Measurements from ENCODE around the gene LDLRAD2. TPM values are rescaled to one million over a fixed set of nuclear protein-coding genes. Genes with fewer than 3 reads are reported as not detected.
"Not testable (repeated sequence)": the region's sequence is repeated elsewhere in the genome, so short reads cannot be mapped to it uniquely, and the experiment has no call there.

The LDLRAD2 gene, protein sequence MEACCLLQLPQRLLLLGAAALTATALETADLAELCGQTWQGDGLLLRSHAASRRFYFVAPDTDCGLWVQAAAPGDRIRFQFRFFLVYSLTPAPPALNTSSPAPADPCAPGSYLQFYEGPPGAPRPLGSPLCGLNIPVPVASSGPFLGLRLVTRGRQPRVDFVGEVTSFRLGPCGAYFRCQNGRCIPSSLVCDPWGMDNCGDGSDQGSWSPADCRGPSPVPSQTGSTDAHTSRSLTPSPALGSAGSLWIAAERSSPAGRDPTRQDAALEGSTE
- 0.69 TPM for polyA plus RNA-seq

GRCh38 chr1:21811875-21812305, at the start of gene LDLRAD2:
Gene LDLRAD2 (plus strand): TSS chr1:21812265. CDS start chr1:21812452, 187 bp downstream.
- Mint-ChIP-seq H3K36me3 (no peaks in the 10 kb centered on the region), H3K27ac (peak within 1 kb of the TSS in 1 of 3 donors; percentile 23), H3K4me3 (peak within 1 kb of the TSS in 2 of 4 donors; percentile 53 to 67), H3K27me3 (peaks cover 7% of the 10 kb centered on the region), H3K4me1 (peaks cover 4 to 9% (median 4%) of the 10 kb centered on the region in 3 donors), H3K9me3 (no peaks in the 10 kb centered on the region)

GRCh38 chr1:21763236-21763635, 48.8 kb upstream of the LDLRAD2 start:
- Mint-ChIP-seq H3K36me3 (peaks cover 1% of the 10 kb centered on the region), H3K27me3 (no peaks in the 10 kb centered on the region), H3K4me1 (peaks cover 51 to 55% (median 52%) of the 10 kb centered on the region in 3 donors), H3K9me3 (no peaks in the 10 kb centered on the region), H3K4me3 (peak overlapping the region in 2 of 4 donors; percentile 74 to 87), H3K27ac (peak overlapping the region; percentile 7 to 84 (median 81))

- peaks cover 53 to 58% (median 57%) of the 10 kb centered on the region in 3 donors for H3K4me1 Mint-ChIP-seq
- peaks cover 5% of the 10 kb centered on the region for H3K36me3 Mint-ChIP-seq
- no peaks in the 10 kb centered on the region for H3K27me3 Mint-ChIP-seq
- H3K27ac Mint-ChIP-seq = peak overlapping the region; percentile 57 to 84 (median 81)
- H3K9me3 Mint-ChIP-seq = no peaks in the 10 kb centered on the region
- H3K4me3 Mint-ChIP-seq = peak overlapping the region in 2 of 4 donors; percentile 67 to 87
These were observed 48.2 kb upstream of the LDLRAD2 start for GRCh38 chr1:21763694-21764419.

DNA sequence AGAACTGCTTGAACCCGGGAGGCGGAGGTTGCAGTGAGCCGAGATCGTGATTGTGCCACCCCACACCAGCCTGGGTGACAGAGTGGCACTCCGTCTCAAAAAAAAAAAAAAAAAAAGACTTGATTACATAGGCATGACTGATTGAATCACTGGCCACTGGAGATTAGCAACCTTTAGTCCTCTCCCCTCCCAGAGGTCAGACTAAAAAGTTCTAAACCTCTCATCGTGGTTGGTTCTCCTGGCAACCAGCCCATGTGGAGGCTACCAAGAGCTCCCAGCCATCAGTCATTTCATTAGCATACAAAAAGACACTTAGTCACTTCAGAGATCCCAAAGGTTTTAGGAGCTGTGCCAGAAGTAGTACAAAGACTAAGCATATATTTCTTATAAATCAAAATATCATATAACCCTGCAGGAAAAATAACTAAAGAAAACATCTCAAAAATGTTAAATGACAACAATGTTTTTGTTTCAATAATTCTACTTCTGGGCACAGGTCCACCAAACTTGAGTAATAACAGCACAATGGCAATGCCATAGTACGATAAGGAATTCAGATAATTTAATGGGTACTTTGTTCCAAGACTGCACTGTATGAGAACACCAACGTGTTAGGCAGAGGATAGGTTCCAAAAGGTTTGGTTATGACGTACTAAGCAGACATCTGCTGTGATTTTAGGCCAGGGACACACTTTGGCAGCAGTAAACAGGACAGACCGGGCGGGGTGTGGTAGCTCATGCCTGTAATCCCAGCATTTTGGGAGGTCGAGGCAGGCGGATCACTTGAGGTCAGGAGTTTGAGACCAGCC, 47.2 kb upstream of the LDLRAD2 start:
- no peaks in the 10 kb centered on the region for H3K27me3 Mint-ChIP-seq
- H3K4me1 Mint-ChIP-seq = peaks cover 50 to 57% (median 57%) of the 10 kb centered on the region in 3 donors
- H3K9me3 Mint-ChIP-seq = no peaks in the 10 kb centered on the region
- no peak overlapping the region for H3K27ac Mint-ChIP-seq
- peak overlapping the region in 1 of 4 donors; percentile 87 for H3K4me3 Mint-ChIP-seq
- peaks cover 8% of the 10 kb centered on the region for H3K36me3 Mint-ChIP-seq

GRCh38 chr1:21766210-21766609, 45.9 kb upstream of the LDLRAD2 start:
- Mint-ChIP-seq H3K9me3 (no peaks in the 10 kb centered on the region), H3K4me1 (peaks cover 48 to 59% (median 52%) of the 10 kb centered on the region in 3 donors), H3K27ac (peak overlapping the region in 2 of 3 donors; percentile 12 to 53), H3K27me3 (no peaks in the 10 kb centered on the region), H3K36me3 (peaks cover 8% of the 10 kb centered on the region), H3K4me3 (no peak overlapping the region)

DNA sequence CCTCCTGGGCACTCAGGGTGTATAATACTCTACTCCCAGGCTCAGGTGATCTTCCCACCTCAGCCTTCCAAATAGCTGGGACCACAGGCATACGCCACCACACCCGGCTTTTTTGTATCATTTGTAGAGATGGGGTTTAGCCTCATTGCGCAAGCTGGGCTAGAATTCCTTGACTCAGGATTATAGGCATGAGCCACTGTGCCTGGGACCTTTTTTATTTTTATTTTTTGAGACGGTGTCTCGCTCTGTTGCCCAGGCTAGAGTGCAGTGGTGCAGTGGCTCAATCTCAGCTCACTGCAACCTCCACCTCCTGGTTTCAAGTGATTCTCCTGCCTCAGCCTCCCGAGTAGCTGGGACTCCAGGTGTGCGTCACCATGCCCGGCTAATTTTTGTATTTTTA, 45.0 kb upstream of the LDLRAD2 start:
- H3K27me3 Mint-ChIP-seq, H3K9me3 Mint-ChIP-seq, H3K27ac Mint-ChIP-seq, H3K36me3 Mint-ChIP-seq: not testable (repeated sequence)
- Mint-ChIP-seq H3K4me1 (peaks cover 46 to 52% (median 47%) of the 10 kb centered on the region in 3 donors), H3K4me3 (peak overlapping the region in 1 of 4 donors; percentile 71)

DNA sequence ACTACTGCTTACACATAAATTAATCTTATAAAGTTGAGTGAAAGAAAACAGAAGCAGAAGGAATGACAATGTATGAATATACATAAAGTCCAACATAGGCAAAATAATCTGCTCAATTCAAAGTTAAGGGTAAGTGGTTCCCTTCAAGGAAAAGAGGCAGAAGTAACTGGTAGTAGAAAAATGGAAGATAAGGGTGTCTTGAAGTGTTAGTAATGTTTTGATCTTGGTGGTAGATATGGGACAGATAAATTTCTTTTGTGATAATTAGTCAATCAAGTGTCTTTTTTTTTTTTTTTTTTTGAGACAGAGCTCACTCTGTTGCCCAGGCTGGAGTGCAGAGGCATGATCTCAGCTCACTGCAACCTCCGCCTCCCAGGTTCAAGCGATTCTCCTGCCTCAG, 41.9 kb upstream of the LDLRAD2 start:
- peaks cover 32 to 39% (median 34%) of the 10 kb centered on the region in 3 donors for H3K4me1 Mint-ChIP-seq
- H3K4me3 Mint-ChIP-seq = no peak overlapping the region
- H3K36me3 Mint-ChIP-seq = peaks cover 8% of the 10 kb centered on the region
- no peaks in the 10 kb centered on the region for H3K27me3 Mint-ChIP-seq
- H3K9me3 Mint-ChIP-seq = no peaks in the 10 kb centered on the region
- H3K27ac Mint-ChIP-seq = no peak overlapping the region

DNA sequence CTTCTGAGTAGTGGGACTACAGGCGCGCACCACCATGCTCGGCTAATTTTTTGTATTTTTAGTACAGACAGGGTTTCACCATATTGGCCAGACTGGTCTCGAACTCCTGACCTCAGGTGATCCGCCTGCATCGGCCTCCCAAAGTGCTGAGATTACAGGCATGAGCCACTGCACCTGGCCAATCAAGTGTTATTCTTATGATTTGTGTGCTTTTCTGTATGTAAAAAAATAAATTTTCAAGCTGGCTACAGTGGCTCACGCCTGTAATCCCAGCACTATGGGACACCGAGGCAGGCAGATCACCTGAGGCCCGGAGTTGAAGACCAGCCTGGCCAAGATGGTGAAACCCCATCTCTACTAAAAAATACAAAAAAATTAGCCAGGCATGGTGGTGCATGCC, 41.5 kb upstream of the LDLRAD2 start:
- H3K4me3 Mint-ChIP-seq, H3K27ac Mint-ChIP-seq, H3K9me3 Mint-ChIP-seq, H3K27me3 Mint-ChIP-seq, H3K36me3 Mint-ChIP-seq: not testable (repeated sequence)
- H3K4me1 Mint-ChIP-seq = peaks cover 32 to 36% (median 35%) of the 10 kb centered on the region in 3 donors

- peaks cover 24 to 34% (median 26%) of the 10 kb centered on the region in 3 donors for H3K4me1 Mint-ChIP-seq
- H3K4me3 Mint-ChIP-seq = peak overlapping the region in 1 of 4 donors; percentile 22
- H3K27ac Mint-ChIP-seq, H3K36me3 Mint-ChIP-seq, H3K27me3 Mint-ChIP-seq, H3K9me3 Mint-ChIP-seq: not testable (repeated sequence)
These were observed 40.4 kb upstream of the LDLRAD2 start for GRCh38 chr1:21771672-21772071.

- peak overlapping the region; percentile 53 to 81 (median 77) for H3K27ac Mint-ChIP-seq
- peak overlapping the region in 3 of 4 donors; percentile 52 to 89 (median 68) for H3K4me3 Mint-ChIP-seq
- H3K36me3 Mint-ChIP-seq = peaks cover 7% of the 10 kb centered on the region
- peaks cover 23 to 34% (median 24%) of the 10 kb centered on the region in 3 donors for H3K4me1 Mint-ChIP-seq
- no peaks in the 10 kb centered on the region for H3K9me3 Mint-ChIP-seq
- H3K27me3 Mint-ChIP-seq = no peaks in the 10 kb centered on the region
These were observed 38.5 kb upstream of the LDLRAD2 start for GRCh38 chr1:21773585-21773984.

GRCh38 chr1:21774835-21775549, 37.1 kb upstream of the LDLRAD2 start:
- H3K27me3 Mint-ChIP-seq = no peaks in the 10 kb centered on the region

DNA sequence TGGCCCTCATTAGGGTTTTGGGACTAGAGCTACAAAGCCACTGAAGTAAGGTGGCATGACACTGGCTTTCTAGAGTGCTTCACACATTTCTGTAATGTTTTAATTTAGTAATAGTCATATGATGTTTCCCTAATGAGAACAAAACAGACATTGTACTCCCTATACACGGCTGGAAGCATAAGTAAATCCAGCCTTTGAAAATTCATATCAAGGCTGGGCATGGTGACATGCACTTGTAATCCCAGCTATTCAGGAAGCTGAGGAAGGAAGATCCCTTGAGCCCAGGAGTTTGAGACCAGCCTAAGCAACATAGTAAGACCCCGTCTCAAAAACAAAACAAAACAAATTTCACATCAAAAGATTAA, 36.5 kb upstream of the LDLRAD2 start:
- Mint-ChIP-seq H3K4me1 (peaks cover 22 to 38% (median 29%) of the 10 kb centered on the region in 3 donors), H3K9me3 (no peaks in the 10 kb centered on the region), H3K27me3 (no peaks in the 10 kb centered on the region), H3K4me3 (peak overlapping the region in 1 of 4 donors; percentile 83), H3K36me3 (peaks cover 4% of the 10 kb centered on the region), H3K27ac (peak overlapping the region in 2 of 3 donors; percentile 23 to 25)

More at GRCh38 chr1:21774835-21775549, 37.1 kb upstream of the LDLRAD2 start:
- H3K27ac Mint-ChIP-seq = peak overlapping the region in 1 of 3 donors; percentile 25
- no peaks in the 10 kb centered on the region for H3K9me3 Mint-ChIP-seq
- peaks cover 4% of the 10 kb centered on the region for H3K36me3 Mint-ChIP-seq
- peaks cover 20 to 36% (median 24%) of the 10 kb centered on the region in 3 donors for H3K4me1 Mint-ChIP-seq
- H3K4me3 Mint-ChIP-seq = peak overlapping the region in 1 of 4 donors; percentile 83

DNA sequence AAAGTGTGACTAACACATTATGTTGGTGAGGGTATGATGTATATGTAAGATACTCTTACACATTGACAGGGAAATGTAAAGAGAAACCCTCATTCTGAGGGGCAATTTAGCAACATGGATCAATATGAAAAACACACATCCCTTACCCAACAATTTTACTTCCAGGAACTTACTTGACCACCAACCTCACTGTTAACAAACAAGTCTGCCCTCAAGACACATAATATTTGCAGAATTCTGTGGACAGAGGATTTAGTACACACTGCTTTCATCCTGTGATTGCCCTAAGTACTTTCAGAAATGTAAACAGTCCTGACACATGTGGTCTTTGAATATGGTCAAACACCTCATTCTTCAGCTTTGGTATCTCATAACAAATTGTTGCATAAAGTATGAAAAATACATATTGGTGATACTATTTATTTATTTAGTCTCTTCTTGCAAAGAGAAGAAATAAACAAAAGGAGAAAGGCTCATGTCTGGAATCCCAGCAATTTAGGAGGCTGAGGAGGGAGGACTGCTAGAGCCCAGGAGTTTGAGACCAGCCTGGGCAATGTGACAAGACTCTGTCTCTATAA, 36.0 kb upstream of the LDLRAD2 start:
- Mint-ChIP-seq H3K4me1 (peaks cover 23 to 38% (median 29%) of the 10 kb centered on the region in 3 donors), H3K4me3 (no peak overlapping the region), H3K36me3 (peaks cover 4% of the 10 kb centered on the region), H3K27me3 (no peaks in the 10 kb centered on the region), H3K9me3 (no peaks in the 10 kb centered on the region), H3K27ac (peak overlapping the region in 2 of 3 donors; percentile 23 to 25)

DNA sequence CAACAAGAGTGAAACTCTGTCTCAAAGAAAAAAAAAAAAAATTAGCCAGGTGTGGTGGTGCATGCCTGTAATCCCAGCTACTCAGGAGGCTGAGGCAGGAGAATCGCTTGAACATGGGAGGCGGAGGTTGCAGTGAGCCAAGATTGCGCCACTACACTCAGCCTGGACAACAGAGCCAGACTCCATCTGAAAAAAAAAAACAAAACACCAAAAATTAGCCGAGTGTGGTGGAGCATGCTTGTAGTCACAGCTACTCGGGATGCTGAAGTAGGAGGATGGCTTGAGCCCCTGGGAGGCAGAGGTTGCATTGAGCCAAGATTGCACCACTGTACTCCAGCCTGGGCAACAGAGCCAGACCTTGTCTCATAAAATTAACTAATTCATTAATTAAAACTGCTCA, 35.1 kb upstream of the LDLRAD2 start:
- H3K4me3 Mint-ChIP-seq = peak overlapping the region in 1 of 4 donors; percentile 32
- H3K9me3 Mint-ChIP-seq, H3K36me3 Mint-ChIP-seq, H3K27ac Mint-ChIP-seq, H3K27me3 Mint-ChIP-seq: not testable (repeated sequence)
- H3K4me1 Mint-ChIP-seq = peaks cover 26 to 42% (median 34%) of the 10 kb centered on the region in 3 donors
